ENCODE measurements around the gene CD99L2. TPM values are rescaled to one million over a fixed set of nuclear protein-coding genes. Genes with fewer than 3 reads are reported as not detected.
A peak's percentile ranks its signal among the peaks of the same experiment; 100 is the strongest.

Gene CD99L2
- total RNA-seq, 2 donors from 2014 or later = 12.3 to 15.4 TPM

DNA sequence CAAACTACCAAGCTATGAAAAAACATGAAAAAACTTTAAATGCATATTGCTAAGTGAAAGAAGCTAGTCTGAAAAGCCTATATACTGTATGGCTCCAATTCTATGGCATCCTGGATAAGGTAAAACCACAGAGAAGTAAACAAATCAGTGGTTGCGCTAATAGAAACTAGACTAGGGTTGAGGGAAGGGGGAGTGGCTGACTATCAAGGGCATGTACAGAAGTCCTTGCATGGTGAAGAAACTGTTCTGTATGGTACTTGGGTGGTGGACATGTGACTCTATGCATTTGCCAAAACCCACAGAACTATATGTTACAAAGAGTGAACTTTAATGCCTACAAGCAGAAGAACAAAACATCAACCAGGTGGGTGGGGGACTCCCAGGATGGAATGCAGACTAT, 108.4 kb downstream of the CD99L2 start:
- no peaks in the 10 kb centered on the region for H3K9me3 ChIP-seq
- H3K27me3 ChIP-seq = no peaks in the 10 kb centered on the region
- no peak overlapping the region for H3K4me3 ChIP-seq
- intact Hi-C loops (cut with DNase I) = no loop called here
- TF ChIP-seq, protein P1, sequence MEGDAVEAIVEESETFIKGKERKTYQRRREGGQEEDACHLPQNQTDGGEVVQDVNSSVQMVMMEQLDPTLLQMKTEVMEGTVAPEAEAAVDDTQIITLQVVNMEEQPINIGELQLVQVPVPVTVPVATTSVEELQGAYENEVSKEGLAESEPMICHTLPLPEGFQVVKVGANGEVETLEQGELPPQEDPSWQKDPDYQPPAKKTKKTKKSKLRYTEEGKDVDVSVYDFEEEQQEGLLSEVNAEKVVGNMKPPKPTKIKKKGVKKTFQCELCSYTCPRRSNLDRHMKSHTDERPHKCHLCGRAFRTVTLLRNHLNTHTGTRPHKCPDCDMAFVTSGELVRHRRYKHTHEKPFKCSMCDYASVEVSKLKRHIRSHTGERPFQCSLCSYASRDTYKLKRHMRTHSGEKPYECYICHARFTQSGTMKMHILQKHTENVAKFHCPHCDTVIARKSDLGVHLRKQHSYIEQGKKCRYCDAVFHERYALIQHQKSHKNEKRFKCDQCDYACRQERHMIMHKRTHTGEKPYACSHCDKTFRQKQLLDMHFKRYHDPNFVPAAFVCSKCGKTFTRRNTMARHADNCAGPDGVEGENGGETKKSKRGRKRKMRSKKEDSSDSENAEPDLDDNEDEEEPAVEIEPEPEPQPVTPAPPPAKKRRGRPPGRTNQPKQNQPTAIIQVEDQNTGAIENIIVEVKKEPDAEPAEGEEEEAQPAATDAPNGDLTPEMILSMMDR (IDR thresholded peaks at IDR 0.05) = no peak
- no peaks in the 10 kb centered on the region for H3K36me3 ChIP-seq
- no peak overlapping the region for H3K9ac ChIP-seq (ENCODE audit: low read depth in 2 of 2, low read length in 2 of 2)
- H3K27ac ChIP-seq = no peak overlapping the region
- no peaks in the 10 kb centered on the region for H3K4me1 ChIP-seq
- no peak for DNase-seq

- Histone ChIP-seq H3K27ac (no peak overlapping the region), H3K27me3 (no peaks in the 10 kb centered on the region), H3K4me3 (no peak overlapping the region), H3K4me1 (no peaks in the 10 kb centered on the region), H3K36me3 (no peaks in the 10 kb centered on the region), H3K9me3 (no peaks in the 10 kb centered on the region), H3K9ac (ENCODE audit: low read depth in 2 of 2, low read length in 2 of 2) (no peak overlapping the region)
- no peak for DNase-seq
- TF ChIP-seq, protein P1 (IDR thresholded peaks at IDR 0.05) = no peak
- intact Hi-C loops (cut with DNase I) = no loop called here
These were observed 116.8 kb downstream of the CD99L2 start for GRCh38 chrX:150781677-150782076.

DNA sequence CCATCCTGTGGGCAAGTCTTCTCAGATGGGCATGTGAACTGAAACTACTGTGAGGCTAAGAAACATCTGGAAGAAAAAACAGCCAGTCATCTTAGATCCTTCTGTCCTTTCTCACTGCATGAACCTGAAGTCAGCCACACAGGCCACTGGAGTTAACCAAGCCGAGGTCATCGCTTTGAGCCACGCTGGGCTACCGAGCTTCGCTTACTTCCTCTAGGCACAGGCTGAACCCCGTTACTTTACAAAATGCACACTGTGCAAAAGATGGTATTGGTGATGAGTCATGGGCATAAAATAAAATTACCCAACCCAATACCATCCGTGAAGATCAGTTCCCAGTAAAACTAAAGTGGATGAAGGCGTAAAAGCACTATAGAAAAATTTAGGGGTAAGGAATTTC, 119.1 kb downstream of the CD99L2 start:
- H3K4me1 ChIP-seq = no peaks in the 10 kb centered on the region
- intact Hi-C loops (cut with DNase I) = no loop called here
- TF ChIP-seq, protein P1 (IDR thresholded peaks at IDR 0.05) = no peak
- H3K36me3 ChIP-seq = no peaks in the 10 kb centered on the region
- H3K27ac ChIP-seq = no peak overlapping the region
- H3K27me3 ChIP-seq = no peaks in the 10 kb centered on the region
- no peaks in the 10 kb centered on the region for H3K9me3 ChIP-seq
- no peak overlapping the region for H3K9ac ChIP-seq (ENCODE audit: low read depth in 2 of 2, low read length in 2 of 2)
- no peak for DNase-seq
- no peak overlapping the region for H3K4me3 ChIP-seq

GRCh38 chrX:150777328-150777992, 121.0 kb downstream of the CD99L2 start:
- Histone ChIP-seq H3K27me3 (no peaks in the 10 kb centered on the region), H3K4me3 (no peak overlapping the region), H3K4me1 (no peaks in the 10 kb centered on the region), H3K27ac (no peak overlapping the region), H3K36me3 (no peaks in the 10 kb centered on the region), H3K9ac (ENCODE audit: low read depth in 2 of 2, low read length in 2 of 2) (no peak overlapping the region), H3K9me3 (no peaks in the 10 kb centered on the region)
- DNase-seq = no peak
- TF ChIP-seq, protein P1 (IDR thresholded peaks at IDR 0.05) = no peak
- intact Hi-C loops (cut with DNase I) = no loop called here

GRCh38 chrX:150775569-150776350, 122.7 kb downstream of the CD99L2 start:
- intact Hi-C loops (cut with DNase I) = no loop called here
- H3K4me1 ChIP-seq = no peaks in the 10 kb centered on the region
- H3K27ac ChIP-seq = no peak overlapping the region
- no peaks in the 10 kb centered on the region for H3K9me3 ChIP-seq
- TF ChIP-seq, protein P1 (IDR thresholded peaks at IDR 0.05) = no peak
- H3K9ac ChIP-seq (ENCODE audit: low read depth in 2 of 2, low read length in 2 of 2) = no peak overlapping the region
- no peak overlapping the region for H3K4me3 ChIP-seq
- no peaks in the 10 kb centered on the region for H3K27me3 ChIP-seq
- DNase-seq = peak; percentile 11
- no peaks in the 10 kb centered on the region for H3K36me3 ChIP-seq
